Spleen (tissue), 7 donors: ENCODE data around the gene CYS1.

Experiments
- POLR2A ChIP-seq, 3 donors: fragments of 450-650 bp; IDR thresholded peaks; one replicate each; pipeline ENCODE4 v1.5.1; 2017; ENCODE audit warnings: antibody characterized with exemption in 3 of 3, mild to moderate bottlenecking in 1 of 3
- TF ChIP-seq, protein P1 (sequence below), 11 experiments: fragments of 200-600 bp in 7 of 11; fragments of 450-650 bp in 4 of 11; sonication (generic) in 4 of 11; IDR thresholded peaks in 8 of 11; conservative IDR thresholded peaks in 3 of 11; 1 replicate in 7 of 11; 2 replicates in 4 of 11; pipeline versions ENCODE4 v1.4.0 to v1.8.0; 2016 to 2021; ENCODE audit warnings: antibody characterized with exemption in 11 of 11, inconsistent platforms in 4 of 11, mild to moderate bottlenecking in 1 of 11
- donor health status: DM: no; HTN: no; CAD: no; lungs with moderate emphysema.
- donor health status: DM: no; HTN: no; CAD: no.
- donor health status: DM: no; HTN: no; CAD: no.

DNA sequence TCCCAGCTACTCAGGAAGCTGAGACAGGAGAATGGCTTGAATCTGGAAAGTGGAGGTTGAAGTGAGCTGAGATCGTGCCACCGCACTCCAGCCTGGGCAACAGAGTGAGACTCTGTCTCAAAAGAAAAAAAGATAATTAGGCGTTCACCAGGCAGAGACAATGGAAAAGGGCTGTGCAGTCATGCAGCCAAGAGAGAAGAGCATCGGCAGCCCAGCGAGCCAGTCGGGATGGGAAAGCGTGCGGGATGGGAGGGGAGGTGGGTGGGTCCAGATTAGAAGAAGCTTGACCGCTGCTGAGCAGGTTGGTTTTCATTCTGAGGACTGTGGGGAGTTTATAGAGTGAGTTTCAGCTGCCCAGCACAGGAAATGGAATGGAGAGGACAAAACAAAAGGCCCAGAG is 15.0 kb upstream of the CYS1 start:
- TF ChIP-seq, protein P1, sequence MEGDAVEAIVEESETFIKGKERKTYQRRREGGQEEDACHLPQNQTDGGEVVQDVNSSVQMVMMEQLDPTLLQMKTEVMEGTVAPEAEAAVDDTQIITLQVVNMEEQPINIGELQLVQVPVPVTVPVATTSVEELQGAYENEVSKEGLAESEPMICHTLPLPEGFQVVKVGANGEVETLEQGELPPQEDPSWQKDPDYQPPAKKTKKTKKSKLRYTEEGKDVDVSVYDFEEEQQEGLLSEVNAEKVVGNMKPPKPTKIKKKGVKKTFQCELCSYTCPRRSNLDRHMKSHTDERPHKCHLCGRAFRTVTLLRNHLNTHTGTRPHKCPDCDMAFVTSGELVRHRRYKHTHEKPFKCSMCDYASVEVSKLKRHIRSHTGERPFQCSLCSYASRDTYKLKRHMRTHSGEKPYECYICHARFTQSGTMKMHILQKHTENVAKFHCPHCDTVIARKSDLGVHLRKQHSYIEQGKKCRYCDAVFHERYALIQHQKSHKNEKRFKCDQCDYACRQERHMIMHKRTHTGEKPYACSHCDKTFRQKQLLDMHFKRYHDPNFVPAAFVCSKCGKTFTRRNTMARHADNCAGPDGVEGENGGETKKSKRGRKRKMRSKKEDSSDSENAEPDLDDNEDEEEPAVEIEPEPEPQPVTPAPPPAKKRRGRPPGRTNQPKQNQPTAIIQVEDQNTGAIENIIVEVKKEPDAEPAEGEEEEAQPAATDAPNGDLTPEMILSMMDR (IDR thresholded peaks at IDR 0.05 in 8 of 11, conservative IDR thresholded peaks at IDR 0.05 in 3 of 11), result no peak
- no peak for TF ChIP-seq POLR2A (IDR thresholded peaks at IDR 0.05)
